Fibroblast of the conjunctiva (primary cell): ENCODE data around the gene AAGAB.

Experiments
- DNase-seq: peaks from one replicate; pipeline ENCODE4 v3.0.0-alpha.2; 2010; ENCODE audit warnings: low read depth

The AAGAB gene

DNA sequence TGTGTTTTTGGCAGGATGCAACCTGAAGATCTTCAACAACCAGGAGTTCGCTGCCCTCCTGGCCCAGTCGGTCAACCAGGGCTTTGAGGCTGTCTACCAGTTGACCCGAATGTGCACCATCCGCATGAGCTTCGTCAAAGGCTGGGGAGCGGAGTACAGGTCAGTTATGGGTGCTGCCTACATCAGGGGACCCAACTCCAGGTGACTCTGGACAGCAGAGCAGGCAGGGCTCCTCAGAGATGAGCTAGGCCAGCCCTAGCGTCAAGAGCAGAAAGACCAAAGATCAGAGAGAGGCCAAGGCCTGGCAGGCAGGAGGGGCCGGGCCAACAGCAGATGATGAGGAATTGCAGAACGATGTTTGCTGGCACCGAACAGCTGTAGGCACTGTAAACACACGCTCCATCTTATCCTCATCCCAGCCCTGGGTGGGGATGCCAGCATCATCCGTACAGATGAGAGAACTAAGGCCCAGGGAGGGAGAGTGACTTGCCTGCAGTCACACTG lies 67.1 kb downstream of the AAGAB start:
- DNase-seq: no peak

- DNase-seq: no peak
These were observed 67.8 kb downstream of the AAGAB start for GRCh38 chr15:67186688-67187087.

DNA sequence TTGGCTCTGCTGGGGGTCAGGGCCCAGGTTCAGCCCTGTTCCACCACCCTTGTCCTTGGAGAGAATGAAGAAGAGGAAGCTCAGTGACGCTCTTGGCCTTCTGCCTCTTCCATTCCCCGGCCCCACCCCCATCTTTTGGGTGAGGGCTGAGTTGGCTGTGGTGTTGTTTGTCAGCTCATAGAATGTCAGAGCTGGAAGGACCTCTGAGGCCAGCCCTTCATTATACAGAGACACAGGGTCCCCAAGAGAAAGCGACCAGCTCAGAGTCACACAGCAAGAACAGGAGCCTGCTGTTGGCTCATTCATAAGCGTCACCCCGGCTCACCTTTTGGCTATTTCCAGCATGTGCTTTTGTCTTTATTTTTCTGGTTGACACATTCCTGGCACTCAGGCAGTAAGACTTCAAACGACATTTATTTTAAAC lies 68.2 kb downstream of the AAGAB start:
- DNase-seq: no peak

- DNase-seq: no peak
These were observed 68.7 kb downstream of the AAGAB start for GRCh38 chr15:67185621-67186225.

- no peak for DNase-seq
These were observed 69.4 kb downstream of the AAGAB start for GRCh38 chr15:67185051-67185450.

- DNase-seq: no peak
These were observed 70.1 kb downstream of the AAGAB start for GRCh38 chr15:67184208-67184925.

GRCh38 chr15:67183443-67184169 lies 70.9 kb downstream of the AAGAB start:
- DNase-seq: peak; percentile 63

- no peak for DNase-seq
These were observed 73.2 kb downstream of the AAGAB start for GRCh38 chr15:67181221-67181639.

DNA sequence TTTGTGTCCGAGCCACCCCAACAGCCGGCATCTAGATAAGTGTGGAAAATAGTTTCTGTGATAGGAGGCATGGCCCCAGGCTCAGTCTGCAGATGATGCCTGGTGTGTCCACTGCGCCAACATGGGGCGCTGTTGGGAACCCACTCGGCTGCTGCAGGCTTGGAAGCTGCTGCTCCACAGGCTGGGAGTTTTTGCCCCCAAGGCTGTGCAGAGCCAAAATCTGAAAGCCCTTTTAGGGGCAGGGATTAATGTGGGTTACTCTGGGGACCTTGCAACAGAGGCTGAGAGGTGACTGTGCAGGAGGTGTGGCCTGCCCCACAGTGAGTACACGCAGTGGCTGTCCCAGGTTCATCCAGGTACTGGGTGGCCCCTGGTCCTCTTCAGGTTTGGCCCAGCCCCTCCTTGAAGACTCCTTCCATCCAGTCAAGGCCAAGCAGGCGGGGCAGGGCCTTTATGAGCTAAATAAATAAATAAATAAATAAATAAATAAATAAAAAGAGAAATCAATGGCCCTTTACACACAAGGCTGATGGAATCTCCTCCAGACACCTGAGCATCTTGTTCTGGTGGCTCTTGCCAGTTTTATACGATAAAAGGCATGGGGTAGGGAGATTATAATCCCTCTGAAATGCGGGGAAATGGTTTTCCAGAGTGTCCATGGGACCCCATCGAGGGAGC lies 73.8 kb downstream of the AAGAB start:
- DNase-seq: no peak

- DNase-seq: no peak
These were observed 74.4 kb downstream of the AAGAB start for GRCh38 chr15:67180035-67180434.

DNA sequence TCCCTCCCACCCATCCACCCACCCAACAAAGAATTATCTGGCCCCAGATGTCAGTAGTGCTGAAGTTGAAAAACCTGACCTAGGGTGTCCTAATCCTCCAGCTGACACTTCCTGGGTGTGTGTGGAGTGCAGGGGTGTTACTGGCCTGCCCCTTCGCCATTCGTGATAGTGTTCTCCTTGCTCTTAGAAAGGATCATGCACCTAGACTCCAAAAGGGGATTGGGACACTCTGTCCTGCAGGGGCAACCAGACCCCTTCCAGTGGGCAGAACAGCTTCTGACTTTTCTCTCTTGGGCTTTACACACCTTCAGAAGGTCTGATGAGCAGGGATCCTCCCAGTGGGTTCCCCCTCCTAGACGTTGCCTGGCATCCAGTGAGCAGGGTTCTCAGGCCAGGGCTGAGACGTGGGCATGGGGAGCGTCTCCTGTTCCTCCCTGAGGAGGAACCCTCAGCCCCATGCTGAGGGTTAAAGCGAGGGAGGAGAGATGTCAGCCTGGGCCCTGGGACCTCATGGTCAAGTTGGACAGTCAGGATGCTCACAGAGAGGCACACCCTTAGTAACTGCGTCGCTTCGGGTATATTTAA lies 75.0 kb downstream of the AAGAB start:
- DNase-seq: no peak

DNA sequence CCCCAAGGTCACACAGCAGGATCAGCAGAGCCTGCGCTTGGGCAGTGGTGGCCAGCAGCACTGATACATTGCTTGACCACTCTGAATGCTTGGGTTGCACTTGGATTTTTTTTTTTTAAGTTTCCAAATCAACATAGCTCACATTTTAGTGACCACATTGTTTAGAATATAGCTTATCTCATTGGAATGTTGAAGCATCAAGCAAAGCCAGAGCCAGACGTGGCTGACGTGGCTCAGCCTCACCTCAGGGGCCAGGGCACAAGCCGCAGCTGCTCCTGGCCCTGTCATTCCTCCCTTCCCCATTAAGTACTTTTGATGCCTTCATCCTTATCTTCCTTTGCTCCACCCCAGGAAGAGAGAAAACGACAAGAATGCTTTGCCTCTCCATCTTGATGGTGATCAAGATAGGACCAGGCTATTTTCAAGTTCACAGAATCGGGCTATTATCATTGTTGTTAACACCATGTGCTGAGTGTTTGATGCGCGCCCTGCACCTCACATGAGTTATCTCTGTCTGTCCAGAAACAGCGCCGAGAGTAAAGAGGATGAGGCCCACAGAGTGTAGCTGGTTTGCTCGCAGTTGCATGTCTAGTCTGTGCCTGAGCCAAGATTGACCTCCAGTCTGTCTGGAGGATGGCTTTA lies 75.8 kb downstream of the AAGAB start:
- DNase-seq: peak; percentile 82

GRCh38 chr15:67177752-67178151 lies 76.7 kb downstream of the AAGAB start:
- no peak for DNase-seq

GRCh38 chr15:67176195-67176971 lies 78.1 kb downstream of the AAGAB start:
- no peak for DNase-seq

DNA sequence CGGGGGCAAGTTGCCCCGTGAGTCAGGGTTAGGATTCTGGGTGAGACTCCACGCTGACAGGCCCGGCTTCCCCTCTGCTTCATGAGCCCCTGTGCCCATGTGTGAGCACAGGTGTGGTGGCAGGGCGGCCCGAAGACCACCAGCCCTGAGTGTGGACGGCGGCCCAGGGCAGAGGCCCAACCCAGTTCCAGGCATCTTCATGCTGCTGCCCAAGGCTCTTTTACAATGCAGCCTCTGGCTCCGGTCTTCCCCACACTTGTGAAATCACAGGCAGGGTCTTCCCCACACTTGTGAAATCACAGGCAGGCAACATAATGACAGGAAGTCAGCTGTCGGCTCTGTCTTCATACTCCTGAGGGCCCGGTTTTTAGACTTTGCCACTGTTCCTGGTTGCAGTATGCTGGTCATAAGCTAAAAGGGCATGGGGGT lies 78.8 kb downstream of the AAGAB start:
- DNase-seq: no peak

- no peak for DNase-seq
These were observed 79.4 kb downstream of the AAGAB start for GRCh38 chr15:67174864-67175573.

DNA sequence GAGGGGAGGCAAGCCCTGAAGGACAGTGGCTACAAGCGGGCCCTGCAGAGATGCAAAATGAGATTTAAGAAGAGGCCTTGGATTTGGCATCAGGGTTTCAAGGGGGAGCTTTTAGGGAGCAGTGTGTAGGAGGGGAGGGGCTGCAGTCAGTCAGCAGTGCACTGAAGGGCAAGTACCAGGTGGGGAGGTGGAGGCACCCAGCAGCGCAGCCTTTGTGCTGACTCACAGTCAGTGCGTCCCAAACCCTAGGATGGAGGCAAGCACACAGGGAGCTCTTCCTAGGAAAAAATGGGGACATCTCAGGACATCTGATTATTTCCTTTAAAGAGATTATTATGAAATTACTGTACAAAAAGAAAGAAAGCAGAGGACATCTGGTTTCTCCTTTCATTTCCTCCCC lies 80.0 kb downstream of the AAGAB start:
- DNase-seq: no peak

DNA sequence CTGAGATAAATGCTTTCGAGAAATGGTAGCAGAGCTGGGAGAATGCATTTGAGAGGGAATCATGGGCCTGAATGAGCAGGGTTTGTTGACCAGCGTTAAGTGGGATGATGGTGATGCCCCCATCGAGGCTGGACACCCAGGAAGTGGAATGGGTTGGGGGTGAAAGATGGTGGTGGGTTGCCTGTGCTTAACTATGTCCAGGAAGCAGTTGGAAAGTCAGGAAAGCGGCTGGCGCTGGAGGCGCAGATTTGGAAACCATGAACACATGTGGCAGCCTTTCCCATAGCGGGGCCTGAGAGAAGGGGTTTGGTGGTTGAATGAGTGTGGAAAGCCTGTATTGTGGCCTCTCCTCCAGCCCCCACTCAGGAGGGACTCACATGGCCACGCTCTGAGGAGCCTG lies 80.7 kb downstream of the AAGAB start:
- no peak for DNase-seq

DNA sequence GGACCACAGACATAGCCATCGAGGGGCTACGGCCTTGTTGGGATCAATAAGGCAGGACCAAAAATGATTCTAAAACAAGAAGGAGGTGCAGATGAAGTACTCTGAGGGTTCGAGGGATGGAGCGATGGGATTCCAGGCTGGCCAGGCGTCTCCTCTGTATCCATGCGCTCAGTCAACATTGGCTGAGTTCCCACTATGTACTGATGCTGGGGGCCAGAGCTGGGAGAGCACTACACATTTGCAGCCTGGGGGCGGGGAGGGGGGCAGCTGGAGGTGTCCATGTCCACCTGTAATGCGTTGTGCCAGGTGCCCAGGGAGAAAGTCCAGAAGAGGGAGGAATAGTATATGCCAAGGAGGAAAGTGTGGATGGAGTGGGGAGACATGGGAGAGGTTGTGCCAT lies 81.5 kb downstream of the AAGAB start:
- DNase-seq: no peak

DNA sequence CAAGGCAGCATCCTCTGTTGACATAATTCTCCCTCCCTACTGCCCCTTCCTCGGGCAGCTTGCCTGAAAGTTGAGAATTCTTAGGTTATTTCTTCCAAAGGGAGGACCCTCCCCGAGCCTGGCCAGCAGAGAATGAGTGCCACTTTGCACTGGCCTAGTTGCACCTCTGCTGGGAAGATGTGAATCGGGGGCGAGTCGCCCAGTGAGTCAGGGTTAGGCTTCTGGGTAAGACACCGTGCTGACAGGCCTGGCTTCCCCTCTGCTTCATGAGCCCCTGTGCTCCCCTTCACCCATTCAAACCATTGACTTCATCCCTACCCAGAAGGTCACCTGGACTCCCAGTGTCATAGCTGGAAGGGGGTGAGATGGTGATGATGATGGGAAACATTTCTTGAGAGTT lies 82.3 kb downstream of the AAGAB start:
- no peak for DNase-seq
